Sigmoid colon (tissue), 4 donors: ENCODE data around the gene MRPL38.

Experiments used
- EP300 ChIP-seq, 4 donors: sonication (generic); formaldehyde crosslinking; IDR thresholded peaks; one replicate each; pipeline ENCODE4 v1.6.1; 2017; ENCODE audit warnings: antibody characterized with exemption in 4 of 4
- POLR2A ChIP-seq, 2 donors: fragments of 450-650 bp; IDR thresholded peaks; one replicate each; pipeline ENCODE4 v1.6.1; 2016; ENCODE audit warnings: antibody characterized with exemption in 2 of 2, mild to moderate bottlenecking in 2 of 2, moderate library complexity in 2 of 2
- POLR2AphosphoS5 ChIP-seq, 4 donors: sonication (generic); formaldehyde crosslinking; IDR thresholded peaks; one replicate each; pipeline ENCODE4 v1.6.1; 2017; ENCODE audit warnings: antibody characterized with exemption in 4 of 4
- TF ChIP-seq, protein P1 (sequence below), 4 experiments: fragments of 450-650 bp in 3 of 4; fragments of 200-600 bp in 1 of 4; IDR thresholded peaks; one replicate each; pipeline ENCODE4 v1.5.1; 2016 to 2019; ENCODE audit warnings: antibody characterized with exemption in 4 of 4, mild to moderate bottlenecking in 3 of 4, moderate library complexity in 2 of 4

DNA sequence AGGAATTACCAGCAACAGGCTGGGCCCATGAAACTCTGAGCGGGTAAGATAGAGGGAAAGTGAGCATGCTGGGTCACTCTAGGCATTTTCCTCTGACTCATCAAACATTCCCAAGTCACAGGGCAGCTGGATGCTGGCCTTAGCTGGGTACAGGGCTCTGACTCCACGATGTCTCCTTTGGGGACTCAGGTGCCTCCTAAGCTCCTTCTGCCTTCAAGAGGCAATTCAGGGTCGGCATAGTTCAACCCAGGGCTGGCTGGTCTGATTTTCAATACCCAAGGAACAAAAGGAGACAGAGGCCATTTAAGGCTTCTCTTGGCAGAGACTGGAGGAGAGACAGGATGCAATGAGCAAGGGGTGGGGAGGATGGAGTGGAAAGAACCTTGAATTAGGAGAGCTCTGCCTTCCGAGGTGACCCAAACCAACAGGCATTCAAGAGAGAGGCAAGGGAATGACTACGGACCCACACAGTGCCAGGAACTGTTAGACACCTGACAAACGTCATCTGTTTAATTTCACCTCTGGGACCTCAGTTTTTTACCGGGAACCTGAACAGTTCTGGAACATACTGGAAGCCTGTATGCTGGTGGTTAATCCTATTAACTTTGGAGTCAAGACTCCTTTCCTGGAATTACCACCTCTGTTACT, 50.5 kb downstream of the MRPL38 start:
- TF ChIP-seq POLR2AphosphoS5 (IDR thresholded peaks at IDR 0.05) (peak; percentile 42 to 74 (median 57)), EP300 (IDR thresholded peaks at IDR 0.05) (peak in 2 of 4 donors; percentile 32 to 51), POLR2A (IDR thresholded peaks at IDR 0.05) (no peak)
- TF ChIP-seq, protein P1, sequence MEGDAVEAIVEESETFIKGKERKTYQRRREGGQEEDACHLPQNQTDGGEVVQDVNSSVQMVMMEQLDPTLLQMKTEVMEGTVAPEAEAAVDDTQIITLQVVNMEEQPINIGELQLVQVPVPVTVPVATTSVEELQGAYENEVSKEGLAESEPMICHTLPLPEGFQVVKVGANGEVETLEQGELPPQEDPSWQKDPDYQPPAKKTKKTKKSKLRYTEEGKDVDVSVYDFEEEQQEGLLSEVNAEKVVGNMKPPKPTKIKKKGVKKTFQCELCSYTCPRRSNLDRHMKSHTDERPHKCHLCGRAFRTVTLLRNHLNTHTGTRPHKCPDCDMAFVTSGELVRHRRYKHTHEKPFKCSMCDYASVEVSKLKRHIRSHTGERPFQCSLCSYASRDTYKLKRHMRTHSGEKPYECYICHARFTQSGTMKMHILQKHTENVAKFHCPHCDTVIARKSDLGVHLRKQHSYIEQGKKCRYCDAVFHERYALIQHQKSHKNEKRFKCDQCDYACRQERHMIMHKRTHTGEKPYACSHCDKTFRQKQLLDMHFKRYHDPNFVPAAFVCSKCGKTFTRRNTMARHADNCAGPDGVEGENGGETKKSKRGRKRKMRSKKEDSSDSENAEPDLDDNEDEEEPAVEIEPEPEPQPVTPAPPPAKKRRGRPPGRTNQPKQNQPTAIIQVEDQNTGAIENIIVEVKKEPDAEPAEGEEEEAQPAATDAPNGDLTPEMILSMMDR (IDR thresholded peaks at IDR 0.05): no peak
